ENCODE results near the gene CYP4F11. TPM values are rescaled to one million over a fixed set of nuclear protein-coding genes. Genes with fewer than 3 reads are reported as not detected.
"Not testable (repeated sequence)": the region's sequence is repeated elsewhere in the genome, so short reads cannot be mapped to it uniquely, and the experiment has no call there.

CYP4F11 gene
- total and polyA plus RNA-seq, 7 donors, result 0.05 to 1.0 (median 0.10) TPM; not detected in 1

DNA sequence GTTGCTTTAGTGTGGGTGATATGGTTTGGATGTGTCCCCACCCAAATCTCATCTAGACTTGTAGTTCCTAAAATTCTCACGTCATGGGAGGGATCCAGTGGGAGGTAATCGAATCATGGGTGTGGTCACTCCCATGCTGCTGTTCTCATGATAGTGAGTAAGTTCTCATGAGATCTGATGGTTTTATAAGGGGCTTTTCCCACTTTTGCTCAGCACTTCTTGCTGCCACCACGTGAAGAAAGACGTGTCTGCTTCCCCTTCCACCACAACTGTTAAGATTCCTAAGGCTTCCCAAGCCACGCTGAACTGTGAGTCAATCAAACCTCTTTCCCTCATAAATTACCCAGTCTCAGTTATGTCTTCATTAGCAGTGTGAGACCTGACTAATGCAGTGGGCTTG is 40.5 kb upstream of the CYP4F11 start:
- Histone ChIP-seq H3K4me3 (no peak overlapping the region), H3K9me3 (no peaks in the 10 kb centered on the region), H3K27ac (no peak overlapping the region), H3K4me1 (no peaks in the 10 kb centered on the region), H3K27me3 (ENCODE audit: insufficient read depth in 3 of 3, low read length in 2 of 3) (peaks cover 0 to 4% (median 0%) of the 10 kb centered on the region in 3 donors), H3K36me3 (ENCODE audit: insufficient read depth in 1 of 2, low read depth in 1 of 2) (no peaks in the 10 kb centered on the region)
- intact Hi-C loops (cut with DNase I), result no loop called here
- 53 to 63% (median 59%) methylated on average over 5 of the region's 5 CpGs for WGBS, 3 donors
- TF ChIP-seq, protein P1, sequence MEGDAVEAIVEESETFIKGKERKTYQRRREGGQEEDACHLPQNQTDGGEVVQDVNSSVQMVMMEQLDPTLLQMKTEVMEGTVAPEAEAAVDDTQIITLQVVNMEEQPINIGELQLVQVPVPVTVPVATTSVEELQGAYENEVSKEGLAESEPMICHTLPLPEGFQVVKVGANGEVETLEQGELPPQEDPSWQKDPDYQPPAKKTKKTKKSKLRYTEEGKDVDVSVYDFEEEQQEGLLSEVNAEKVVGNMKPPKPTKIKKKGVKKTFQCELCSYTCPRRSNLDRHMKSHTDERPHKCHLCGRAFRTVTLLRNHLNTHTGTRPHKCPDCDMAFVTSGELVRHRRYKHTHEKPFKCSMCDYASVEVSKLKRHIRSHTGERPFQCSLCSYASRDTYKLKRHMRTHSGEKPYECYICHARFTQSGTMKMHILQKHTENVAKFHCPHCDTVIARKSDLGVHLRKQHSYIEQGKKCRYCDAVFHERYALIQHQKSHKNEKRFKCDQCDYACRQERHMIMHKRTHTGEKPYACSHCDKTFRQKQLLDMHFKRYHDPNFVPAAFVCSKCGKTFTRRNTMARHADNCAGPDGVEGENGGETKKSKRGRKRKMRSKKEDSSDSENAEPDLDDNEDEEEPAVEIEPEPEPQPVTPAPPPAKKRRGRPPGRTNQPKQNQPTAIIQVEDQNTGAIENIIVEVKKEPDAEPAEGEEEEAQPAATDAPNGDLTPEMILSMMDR (IDR thresholded peaks at IDR 0.05), result no peak
- ATAC-seq, result no peak
- no peak for DNase-seq

DNA sequence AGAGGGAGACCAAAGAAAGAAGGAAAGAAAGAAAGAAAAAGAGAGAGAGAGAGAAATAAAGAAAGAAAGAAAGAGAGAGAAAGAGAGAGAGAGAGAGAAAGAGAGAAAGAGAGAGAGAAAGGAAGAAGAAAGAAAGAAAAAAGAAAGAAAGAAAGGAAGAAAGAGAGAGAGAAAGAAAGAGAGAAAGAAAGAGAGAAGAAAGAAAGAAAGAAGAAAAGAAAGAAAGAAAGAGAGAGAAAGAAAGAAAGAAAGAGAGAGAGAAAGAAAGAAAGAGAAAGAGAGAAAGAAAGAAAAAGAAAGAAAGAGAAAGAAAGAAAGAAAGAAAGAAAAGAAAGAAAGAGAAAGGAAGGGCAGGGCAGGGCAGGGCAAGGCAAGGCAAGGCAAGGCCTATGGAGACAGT is 37.7 kb upstream of the CYP4F11 start:
- H3K9me3 ChIP-seq; H3K4me3 ChIP-seq; ATAC-seq; H3K36me3 ChIP-seq (ENCODE audit: insufficient read depth in 1 of 2, low read depth in 1 of 2); intact Hi-C loops (cut with DNase I); H3K27me3 ChIP-seq (ENCODE audit: insufficient read depth in 3 of 3, low read length in 2 of 3); H3K4me1 ChIP-seq; DNase-seq; H3K27ac ChIP-seq: not testable (repeated sequence)

DNA sequence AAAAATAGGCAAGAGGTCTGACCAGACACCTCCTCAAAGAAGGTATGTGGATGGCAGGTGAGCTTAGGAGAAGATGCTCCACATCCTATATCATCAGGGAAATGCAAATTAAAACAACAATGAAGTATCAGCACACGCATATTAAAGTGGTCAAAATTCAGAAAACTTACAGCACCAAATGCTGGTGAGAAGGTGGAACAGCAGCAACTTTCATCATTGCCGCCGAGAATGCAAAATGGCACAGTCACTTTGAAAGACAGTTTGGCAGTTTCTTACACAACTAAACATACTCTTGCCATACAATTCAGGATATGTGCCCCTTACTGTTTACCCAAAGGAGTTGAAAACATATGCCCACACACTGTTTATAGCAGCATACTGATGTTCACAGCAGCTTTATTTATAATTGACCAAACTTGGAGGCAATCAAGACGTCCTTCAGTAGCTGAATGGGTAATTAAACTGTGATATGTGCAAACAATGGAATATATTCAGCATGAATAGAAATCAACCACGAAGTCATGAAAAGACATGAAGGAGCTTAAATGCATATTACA is 37.0 kb upstream of the CYP4F11 start:
- Histone ChIP-seq H3K27me3 (ENCODE audit: insufficient read depth in 3 of 3, low read length in 2 of 3) (no peaks in the 10 kb centered on the region), H3K36me3 (ENCODE audit: insufficient read depth in 1 of 2, low read depth in 1 of 2) (no peaks in the 10 kb centered on the region), H3K27ac (no peak overlapping the region), H3K4me3 (no peak overlapping the region), H3K4me1 (no peaks in the 10 kb centered on the region), H3K9me3 (no peaks in the 10 kb centered on the region)
- WGBS, 3 donors, result 38 to 66% (median 64%) methylated on average over 5 of the region's 5 CpGs
- ATAC-seq, result no peak
- TF ChIP-seq, protein P1 (IDR thresholded peaks at IDR 0.05), result no peak
- intact Hi-C loops (cut with DNase I), result no loop called here
- no peak for DNase-seq

DNA sequence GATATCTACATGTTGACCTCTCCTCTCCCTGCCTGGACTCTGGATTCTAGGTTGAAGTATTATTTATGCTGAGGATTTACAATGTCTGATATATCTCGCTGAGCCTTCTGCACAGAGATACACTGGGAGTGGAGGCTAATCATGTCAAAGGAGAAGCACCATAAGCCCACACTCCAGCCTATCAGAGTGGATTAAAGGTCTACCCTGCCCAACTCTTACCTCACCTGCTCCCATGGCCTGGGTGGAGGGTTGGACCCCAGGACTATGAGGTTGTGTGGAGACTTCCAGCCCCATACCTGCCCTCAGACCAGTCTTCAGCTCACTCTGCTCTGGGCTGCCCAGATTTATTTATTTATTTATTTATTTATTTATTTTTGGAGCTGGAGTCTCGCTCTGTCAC is 29.9 kb upstream of the CYP4F11 start:
- DNase-seq (no peak), ATAC-seq (no peak)
- Histone ChIP-seq H3K9me3 (peaks cover 4% of the 10 kb centered on the region), H3K27me3 (ENCODE audit: insufficient read depth in 3 of 3, low read length in 2 of 3) (no peaks in the 10 kb centered on the region), H3K4me3 (no peak overlapping the region), H3K36me3 (ENCODE audit: insufficient read depth in 1 of 2, low read depth in 1 of 2) (no peaks in the 10 kb centered on the region), H3K4me1 (no peaks in the 10 kb centered on the region), H3K27ac (no peak overlapping the region)
- TF ChIP-seq, protein P1 (IDR thresholded peaks at IDR 0.05), result no peak
- intact Hi-C loops (cut with DNase I), result no loop called here
- 71 to 83% (median 76%) methylated on average over 2 of the region's 2 CpGs for WGBS, 3 donors

DNA sequence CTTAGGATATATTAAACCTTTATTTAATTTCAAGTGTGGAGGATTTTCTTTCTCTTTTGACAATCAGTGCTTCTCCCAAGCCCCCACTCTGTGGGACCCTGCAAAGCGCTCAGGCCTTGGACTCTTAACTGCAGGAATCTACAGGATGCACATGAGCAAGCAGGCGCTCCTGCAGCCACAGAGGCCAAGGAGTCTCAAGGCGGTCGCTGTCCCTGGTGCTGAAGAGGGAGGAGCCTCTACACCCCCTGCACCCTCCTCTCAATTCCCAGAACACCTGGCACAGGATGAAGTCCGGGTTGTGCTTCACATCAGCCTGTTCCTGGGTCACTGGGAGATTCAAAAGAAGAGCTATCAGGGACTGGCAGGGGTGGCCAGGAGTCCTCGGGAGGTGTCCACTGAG is 28.0 kb upstream of the CYP4F11 start:
- Histone ChIP-seq H3K27me3 (ENCODE audit: insufficient read depth in 3 of 3, low read length in 2 of 3) (no peaks in the 10 kb centered on the region), H3K36me3 (ENCODE audit: insufficient read depth in 1 of 2, low read depth in 1 of 2) (no peaks in the 10 kb centered on the region), H3K4me1 (no peaks in the 10 kb centered on the region), H3K4me3 (no peak overlapping the region), H3K27ac (no peak overlapping the region), H3K9me3 (peaks cover 4% of the 10 kb centered on the region)
- ATAC-seq, result no peak
- WGBS, 3 donors, result 61 to 79% (median 70%) methylated on average over 6 of the region's 6 CpGs
- intact Hi-C loops (cut with DNase I), result no loop called here
- TF ChIP-seq, protein P1 (IDR thresholded peaks at IDR 0.05), result no peak
- DNase-seq, result no peak

Data from psoas muscle (tissue), 8 donors.